Colonic mucosa (tissue), 4 donors: ENCODE measurements around the gene PLCH1. TPM values are rescaled to one million over a fixed set of nuclear protein-coding genes. Genes with fewer than 3 reads are reported as not detected.

ENCODE experiments used
- DNase-seq: peaks from one replicate; pipeline ENCODE4 v3.0.0-alpha.2; 2020
- H3K27ac ChIP-seq: fragments of 200-600 bp; one replicate; pipeline ENCODE4 v1.8.0; 2021
- H3K27me3 ChIP-seq: fragments of 200-600 bp; one replicate; pipeline ENCODE4 v1.8.0; 2021
- H3K36me3 ChIP-seq: fragments of 200-600 bp; one replicate; pipeline ENCODE4 v1.8.0; 2021
- H3K4me1 ChIP-seq: fragments of 200-600 bp; one replicate; pipeline ENCODE4 v1.8.0; 2021; ENCODE audit warnings: mild to moderate bottlenecking
- H3K4me3 ChIP-seq: fragments of 200-600 bp; one replicate; pipeline ENCODE4 v1.8.0; 2021
- H3K9ac ChIP-seq, 2 donors: one replicate each; pipeline ENCODE4 v1.7.0; 2013; ENCODE audit warnings: control low read depth in 2 of 2, low read depth in 2 of 2, low read length in 2 of 2
- H3K9me3 ChIP-seq: fragments of 200-600 bp; one replicate; pipeline ENCODE4 v1.8.0; 2021
- intact Hi-C: fragments of 100-400 bp; cut with DNase I; formaldehyde crosslinking; loops from one replicate; pipeline ENCODE4 v1.14.1; 2022
- total RNA-seq, 2 donors: library from RNA; stranded (reverse); fragmentation: NEBNext Ultra II Directional in 1 of 2; extraction: Animal tissue kit (Norgen Biotek cat#: 25700) in 1 of 2; gene quantifications; one replicate each; pipeline ENCODE4 v1.2.1, GENCODE V29; 2021
- TF ChIP-seq, protein P1 (sequence below): fragments of 200-600 bp; IDR thresholded peaks from one replicate; pipeline ENCODE4 v1.8.0; 2022; ENCODE audit warnings: antibody characterized with exemption, mild to moderate bottlenecking
- donor health status: healthy.
- donor health status: DM: no; HTN: no; CAD: no.
- donor health status: DM: no; HTN: no; CAD: no.

PLCH1 gene
- total RNA-seq, 2 donors from 2014 or later = 8.2 to 11.0 TPM

DNA sequence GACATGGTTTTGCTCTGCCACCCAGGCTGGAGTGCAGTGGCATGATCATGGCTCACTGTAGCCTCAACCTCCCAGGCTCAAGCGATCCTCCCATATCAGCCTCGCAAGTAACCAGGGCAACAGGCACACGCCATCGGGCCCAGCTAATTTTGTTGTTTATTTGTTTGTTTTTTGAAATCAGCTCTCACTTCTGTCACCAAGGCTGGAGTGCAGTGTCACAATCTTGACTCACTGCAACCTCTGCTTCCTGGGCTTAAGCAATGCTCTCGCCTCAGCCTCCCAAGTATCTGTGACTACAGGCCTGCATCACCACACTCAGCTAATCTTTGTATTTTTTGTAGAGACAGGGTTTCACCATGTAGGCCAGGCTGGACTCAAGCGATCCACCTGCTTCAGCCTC lies 26.3 kb upstream of the PLCH1 start:
- no peaks in the 10 kb centered on the region for H3K27me3 ChIP-seq
- TF ChIP-seq, protein P1, sequence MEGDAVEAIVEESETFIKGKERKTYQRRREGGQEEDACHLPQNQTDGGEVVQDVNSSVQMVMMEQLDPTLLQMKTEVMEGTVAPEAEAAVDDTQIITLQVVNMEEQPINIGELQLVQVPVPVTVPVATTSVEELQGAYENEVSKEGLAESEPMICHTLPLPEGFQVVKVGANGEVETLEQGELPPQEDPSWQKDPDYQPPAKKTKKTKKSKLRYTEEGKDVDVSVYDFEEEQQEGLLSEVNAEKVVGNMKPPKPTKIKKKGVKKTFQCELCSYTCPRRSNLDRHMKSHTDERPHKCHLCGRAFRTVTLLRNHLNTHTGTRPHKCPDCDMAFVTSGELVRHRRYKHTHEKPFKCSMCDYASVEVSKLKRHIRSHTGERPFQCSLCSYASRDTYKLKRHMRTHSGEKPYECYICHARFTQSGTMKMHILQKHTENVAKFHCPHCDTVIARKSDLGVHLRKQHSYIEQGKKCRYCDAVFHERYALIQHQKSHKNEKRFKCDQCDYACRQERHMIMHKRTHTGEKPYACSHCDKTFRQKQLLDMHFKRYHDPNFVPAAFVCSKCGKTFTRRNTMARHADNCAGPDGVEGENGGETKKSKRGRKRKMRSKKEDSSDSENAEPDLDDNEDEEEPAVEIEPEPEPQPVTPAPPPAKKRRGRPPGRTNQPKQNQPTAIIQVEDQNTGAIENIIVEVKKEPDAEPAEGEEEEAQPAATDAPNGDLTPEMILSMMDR = no peak
- no peak for DNase-seq
- H3K27ac ChIP-seq = no peak overlapping the region
- no peak overlapping the region for H3K9ac ChIP-seq
- intact Hi-C loops = no loop called here
- no peaks in the 10 kb centered on the region for H3K36me3 ChIP-seq
- no peaks in the 10 kb centered on the region for H3K9me3 ChIP-seq
- no peak overlapping the region for H3K4me3 ChIP-seq
- H3K4me1 ChIP-seq = no peaks in the 10 kb centered on the region

DNA sequence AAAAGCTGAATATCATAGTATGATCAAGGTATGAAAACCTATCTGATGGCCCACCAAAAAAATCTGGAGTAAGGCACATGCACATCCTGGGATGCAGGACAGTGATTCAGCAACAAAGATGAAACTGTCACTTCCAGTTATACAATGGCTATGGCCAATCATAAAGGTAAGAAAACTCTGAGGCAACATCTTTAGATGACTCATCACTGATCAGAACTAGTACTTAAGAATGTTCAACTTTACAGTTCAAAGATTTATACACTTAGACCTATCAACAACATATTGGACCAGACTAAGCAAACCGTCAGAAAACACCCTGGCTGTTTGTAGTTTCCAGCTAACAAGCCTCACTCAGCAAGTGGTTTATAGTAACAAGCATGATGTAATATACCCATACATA lies 21.3 kb upstream of the PLCH1 start:
- intact Hi-C loops = no loop called here
- Histone ChIP-seq H3K9ac (no peak overlapping the region), H3K9me3 (no peaks in the 10 kb centered on the region), H3K27ac (no peak overlapping the region), H3K36me3 (no peaks in the 10 kb centered on the region), H3K4me1 (no peaks in the 10 kb centered on the region), H3K27me3 (no peaks in the 10 kb centered on the region), H3K4me3 (no peak overlapping the region)
- TF ChIP-seq, protein P1 = no peak
- DNase-seq = no peak

DNA sequence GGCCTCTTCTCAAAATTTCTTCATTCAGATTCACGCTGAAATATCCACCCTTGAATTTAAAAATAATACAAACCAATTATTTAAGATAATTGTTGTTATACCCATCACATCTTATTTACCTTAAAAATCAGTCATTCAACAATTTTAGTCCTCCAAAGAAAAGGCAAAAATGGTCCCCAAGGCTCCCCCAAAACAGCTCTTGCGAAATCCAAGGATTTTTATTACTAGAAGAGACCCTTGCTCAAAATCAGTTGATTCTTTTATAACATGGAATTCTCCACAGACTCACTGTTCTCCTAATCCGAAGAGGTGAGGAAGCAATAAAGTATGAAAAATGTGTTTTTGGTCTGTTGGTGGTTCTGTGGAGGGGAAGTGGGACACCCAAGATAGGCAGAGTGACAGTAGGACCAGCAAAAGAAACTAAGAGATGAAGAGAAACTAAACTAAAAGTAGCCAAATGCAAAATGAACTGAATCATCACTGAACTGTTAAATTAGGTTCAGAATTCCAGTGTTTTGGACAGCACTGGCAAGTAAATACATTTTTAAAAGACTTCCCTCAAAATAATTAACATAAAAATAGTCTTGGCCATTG lies 19.1 kb upstream of the PLCH1 start:
- Histone ChIP-seq H3K36me3 (no peaks in the 10 kb centered on the region), H3K9ac (no peak overlapping the region), H3K27me3 (no peaks in the 10 kb centered on the region), H3K27ac (no peak overlapping the region), H3K4me3 (no peak overlapping the region), H3K9me3 (no peaks in the 10 kb centered on the region), H3K4me1 (no peaks in the 10 kb centered on the region)
- intact Hi-C loops = no loop called here
- DNase-seq = no peak
- TF ChIP-seq, protein P1 = no peak

DNA sequence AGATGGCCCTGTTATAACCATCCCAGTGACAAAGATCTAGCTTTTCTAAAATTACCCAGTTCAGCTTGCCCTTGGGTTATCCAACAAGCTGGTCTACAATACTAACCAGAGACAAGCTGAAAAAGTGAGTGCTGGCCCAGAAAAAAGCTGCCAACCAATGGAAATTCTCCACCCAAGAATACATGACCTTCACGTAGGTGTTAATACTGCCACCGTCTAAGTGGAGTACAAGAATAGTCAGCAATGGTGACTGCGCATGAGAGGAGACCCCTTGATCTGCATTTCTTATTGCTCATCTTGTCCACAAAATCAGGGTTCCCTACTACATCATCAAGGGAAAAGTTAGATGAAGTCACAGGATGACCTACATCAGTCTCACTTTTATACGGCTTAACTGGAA lies 15.8 kb upstream of the PLCH1 start:
- DNase-seq = no peak
- no peaks in the 10 kb centered on the region for H3K9me3 ChIP-seq
- no peaks in the 10 kb centered on the region for H3K36me3 ChIP-seq
- intact Hi-C loops = no loop called here
- no peak overlapping the region for H3K9ac ChIP-seq
- H3K27me3 ChIP-seq = no peaks in the 10 kb centered on the region
- no peak overlapping the region for H3K4me3 ChIP-seq
- TF ChIP-seq, protein P1 = no peak
- no peaks in the 10 kb centered on the region for H3K4me1 ChIP-seq
- no peak overlapping the region for H3K27ac ChIP-seq

DNA sequence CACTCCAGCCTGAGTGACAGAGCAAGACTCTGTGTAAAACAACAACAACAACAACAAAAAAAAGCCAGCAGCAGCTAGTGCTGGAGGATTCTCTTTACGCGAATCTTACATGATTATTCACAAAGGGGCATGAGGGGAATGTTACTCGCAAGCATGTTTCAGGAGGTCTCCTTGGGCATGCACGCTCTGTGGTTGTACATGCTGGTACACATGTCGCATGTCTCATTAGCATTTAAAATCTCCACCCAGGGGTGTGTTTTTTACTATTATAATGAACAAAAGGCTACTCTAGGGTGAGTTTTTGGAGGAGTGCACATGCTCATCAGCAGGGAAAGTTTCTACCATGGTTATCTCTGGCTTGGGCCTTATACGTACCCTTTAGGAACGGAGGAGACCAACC lies 12.7 kb upstream of the PLCH1 start:
- Histone ChIP-seq H3K4me1 (no peaks in the 10 kb centered on the region), H3K9me3 (no peaks in the 10 kb centered on the region), H3K9ac (no peak overlapping the region), H3K27me3 (no peaks in the 10 kb centered on the region), H3K27ac (no peak overlapping the region), H3K36me3 (no peaks in the 10 kb centered on the region), H3K4me3 (no peak overlapping the region)
- intact Hi-C loops = no loop called here
- TF ChIP-seq, protein P1 = no peak
- DNase-seq = no peak
